Gastrocnemius medialis (tissue), 4 donors: ENCODE data around the gene KRTAP5-11.

Experiments used
- POLR2A ChIP-seq, 2 donors: fragments of 450-650 bp; IDR thresholded peaks; one replicate each; pipeline ENCODE4 v1.6.1; 2017; ENCODE audit warnings: antibody characterized with exemption in 2 of 2, mild to moderate bottlenecking in 2 of 2, moderate library complexity in 2 of 2
- TF ChIP-seq, protein P1 (sequence below), 5 experiments: fragments of 450-650 bp in 3 of 5; fragments of 200-600 bp in 2 of 5; sonication (generic) in 2 of 5; IDR thresholded peaks in 4 of 5; conservative IDR thresholded peaks in 1 of 5; 1 replicate in 4 of 5; 2 replicates in 1 of 5; pipeline ENCODE4 v1.5.1; 2016 to 2019; ENCODE audit warnings: antibody characterized with exemption in 5 of 5, mild to moderate bottlenecking in 3 of 5, moderate library complexity in 3 of 5

DNA sequence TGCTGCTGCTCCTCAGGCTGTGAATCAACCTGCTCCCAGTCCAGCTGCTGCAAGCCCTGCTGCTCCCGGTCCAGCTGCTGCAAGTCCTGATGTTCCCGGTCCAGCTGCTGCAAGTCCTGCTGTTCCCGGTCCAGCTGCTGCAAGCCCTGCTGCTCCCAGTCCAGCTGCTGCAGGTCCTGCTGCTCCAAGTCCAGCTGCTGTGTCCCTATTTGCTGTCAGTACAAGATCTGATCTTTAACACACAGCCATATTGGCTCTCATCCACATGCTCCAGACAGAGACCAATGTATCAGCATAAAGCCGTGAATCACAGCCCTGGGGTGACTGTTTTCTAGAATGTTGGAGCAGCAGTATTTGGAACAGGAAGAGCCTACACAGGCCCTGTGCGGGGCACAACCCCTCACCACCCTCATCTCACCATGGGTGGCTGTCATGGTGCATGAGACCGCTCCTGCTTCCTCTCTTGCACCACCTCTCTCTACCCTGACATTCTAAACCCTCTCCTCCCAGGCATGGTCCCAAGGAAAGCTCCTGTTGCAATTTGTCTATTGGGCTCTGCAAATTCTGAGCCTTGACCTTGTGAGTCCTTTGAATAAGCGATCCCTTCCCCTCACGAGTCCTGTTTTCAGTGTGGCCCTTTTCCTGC, 13.8 kb downstream of the KRTAP5-11 start:
- TF ChIP-seq, protein P1, sequence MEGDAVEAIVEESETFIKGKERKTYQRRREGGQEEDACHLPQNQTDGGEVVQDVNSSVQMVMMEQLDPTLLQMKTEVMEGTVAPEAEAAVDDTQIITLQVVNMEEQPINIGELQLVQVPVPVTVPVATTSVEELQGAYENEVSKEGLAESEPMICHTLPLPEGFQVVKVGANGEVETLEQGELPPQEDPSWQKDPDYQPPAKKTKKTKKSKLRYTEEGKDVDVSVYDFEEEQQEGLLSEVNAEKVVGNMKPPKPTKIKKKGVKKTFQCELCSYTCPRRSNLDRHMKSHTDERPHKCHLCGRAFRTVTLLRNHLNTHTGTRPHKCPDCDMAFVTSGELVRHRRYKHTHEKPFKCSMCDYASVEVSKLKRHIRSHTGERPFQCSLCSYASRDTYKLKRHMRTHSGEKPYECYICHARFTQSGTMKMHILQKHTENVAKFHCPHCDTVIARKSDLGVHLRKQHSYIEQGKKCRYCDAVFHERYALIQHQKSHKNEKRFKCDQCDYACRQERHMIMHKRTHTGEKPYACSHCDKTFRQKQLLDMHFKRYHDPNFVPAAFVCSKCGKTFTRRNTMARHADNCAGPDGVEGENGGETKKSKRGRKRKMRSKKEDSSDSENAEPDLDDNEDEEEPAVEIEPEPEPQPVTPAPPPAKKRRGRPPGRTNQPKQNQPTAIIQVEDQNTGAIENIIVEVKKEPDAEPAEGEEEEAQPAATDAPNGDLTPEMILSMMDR (IDR thresholded peaks at IDR 0.05 in 4 of 5, conservative IDR thresholded peaks at IDR 0.05 in 1 of 5), result no peak
- no peak for TF ChIP-seq POLR2A (IDR thresholded peaks at IDR 0.05)
